Astrocyte (in vitro differentiated cells and primary cell): Measurements from ENCODE around the gene C3. TPM values are rescaled to one million over a fixed set of nuclear protein-coding genes. Genes with fewer than 3 reads are reported as not detected.

Experiments used
- DNase-seq: peaks from one replicate; pipeline ENCODE4 v3.0.0-alpha.2; 2010; ENCODE audit warnings: low read depth
- FAIRE-seq: peaks from 2 replicates; lab custom pipeline; 2011; peaks lifted over from hg19 to GRCh38; lab: Jason Lieb, UNC
- H2AFZ ChIP-seq: 2 replicates; pipeline ENCODE4 v1.6.0; 2012; ENCODE audit warnings: low read depth, low read length, inconsistent platforms
- H3K27ac ChIP-seq: 2 replicates; pipeline ENCODE4 v1.5.1; 2011; ENCODE audit warnings: low read depth, low read length, inconsistent platforms
- H3K27me3 ChIP-seq: 2 replicates; pipeline ENCODE4 v1.6.0; 2011; ENCODE audit warnings: low read length, inconsistent platforms; ENCODE audit not compliant: insufficient read depth
- H3K36me3 ChIP-seq: 2 replicates; pipeline ENCODE4 v1.5.1; 2011; ENCODE audit warnings: low read length, inconsistent platforms; ENCODE audit not compliant: insufficient read depth
- H3K4me1 ChIP-seq: 2 replicates; pipeline ENCODE4 v1.5.1; 2011; ENCODE audit warnings: low read length, inconsistent platforms; ENCODE audit not compliant: insufficient read depth
- H3K4me2 ChIP-seq: 2 replicates; pipeline ENCODE4 v1.6.0; 2012; ENCODE audit warnings: low read length, inconsistent platforms
- H3K4me3 ChIP-seq: 2 replicates; pipeline ENCODE4 v1.5.1; 2011; ENCODE audit warnings: low read depth, mild to moderate bottlenecking, low read length, inconsistent platforms; ENCODE audit not compliant: insufficient read depth
- H3K79me2 ChIP-seq: 2 replicates; pipeline ENCODE4 v1.6.0; 2012; ENCODE audit warnings: mild to moderate bottlenecking, low read length, inconsistent platforms; ENCODE audit not compliant: insufficient read depth
- H3K9ac ChIP-seq: 2 replicates; pipeline ENCODE4 v1.6.0; 2012; ENCODE audit warnings: mild to moderate bottlenecking, low read length, inconsistent platforms
- H3K9me3 ChIP-seq: 2 replicates; pipeline ENCODE4 v1.5.1; 2012; ENCODE audit warnings: low read depth, mild to moderate bottlenecking, low read length, inconsistent platforms; ENCODE audit not compliant: insufficient read depth
- H4K20me1 ChIP-seq: 2 replicates; pipeline ENCODE4 v1.6.0; 2012; ENCODE audit warnings: low read length, inconsistent platforms; ENCODE audit not compliant: insufficient read depth
- H3K27ac Mint-ChIP-seq: one replicate; pipeline ENCODE4 v1.8.0; 2021; ENCODE audit warnings: mild to moderate bottlenecking, mixed read lengths; ENCODE audit not compliant: unreplicated experiment
- H3K27me3 Mint-ChIP-seq: one replicate; pipeline ENCODE4 v1.8.0; 2021; ENCODE audit warnings: low read depth, mixed read lengths; ENCODE audit not compliant: unreplicated experiment
- H3K36me3 Mint-ChIP-seq: one replicate; pipeline ENCODE4 v1.8.0; 2021; ENCODE audit warnings: low read depth, mixed read lengths; ENCODE audit not compliant: unreplicated experiment
- H3K4me1 Mint-ChIP-seq: one replicate; pipeline ENCODE4 v1.8.0; 2021; ENCODE audit warnings: low read depth, mixed read lengths; ENCODE audit not compliant: unreplicated experiment
- H3K4me3 Mint-ChIP-seq: one replicate; pipeline ENCODE4 v1.8.0; 2021; ENCODE audit warnings: mild to moderate bottlenecking, moderate library complexity, mixed read lengths; ENCODE audit not compliant: unreplicated experiment
- H3K9me3 Mint-ChIP-seq: one replicate; pipeline ENCODE4 v1.8.0; 2021; ENCODE audit warnings: mild to moderate bottlenecking, mixed read lengths; ENCODE audit not compliant: unreplicated experiment
- CTCF ChIP-seq: IDR thresholded peaks from 2 replicates; pipeline ENCODE4 v1.5.1; 2011; ENCODE audit warnings: low read depth, mild to moderate bottlenecking, inconsistent platforms, low read length, moderate library complexity; ENCODE audit not compliant: insufficient read depth
- EZH2 ChIP-seq: IDR thresholded peaks from 2 replicates; pipeline ENCODE4 v1.6.1; 2012; ENCODE audit warnings: mild to moderate bottlenecking, low read length, inconsistent platforms; ENCODE audit not compliant: insufficient read depth
- total RNA-seq: library from RNA; stranded (reverse); gene quantifications from 2 replicates; pipeline ENCODE4 v1.2.1, GENCODE V29; 2021

C3 gene
- total RNA-seq, 1 donor from 2014 or later = 2.4 TPM

GRCh38 chr19:6677883-6678689, 42.4 kb downstream of the C3 start:
- H4K20me1 ChIP-seq = no peaks in the 10 kb centered on the region
- H3K4me2 ChIP-seq = no peak overlapping the region
- H3K27ac Mint-ChIP-seq = no peak overlapping the region
- H3K27me3 Mint-ChIP-seq = no peaks in the 10 kb centered on the region
- no peaks in the 10 kb centered on the region for H3K9me3 ChIP-seq
- no peaks in the 10 kb centered on the region for H3K36me3 Mint-ChIP-seq
- no peak overlapping the region for H3K27ac ChIP-seq
- no peaks in the 10 kb centered on the region for H3K36me3 ChIP-seq
- no peak for FAIRE-seq
- peaks cover 4% of the 10 kb centered on the region for H3K4me1 ChIP-seq
- H3K9me3 Mint-ChIP-seq = peaks cover 20% of the 10 kb centered on the region
- DNase-seq = no peak
- no peak overlapping the region for H3K9ac ChIP-seq
- H3K4me3 ChIP-seq = no peak overlapping the region
- H3K27me3 ChIP-seq = no peaks in the 10 kb centered on the region
- H2AFZ ChIP-seq = no peak overlapping the region
- TF ChIP-seq CTCF = no peak
- no peak for TF ChIP-seq EZH2
- no peaks in the 10 kb centered on the region for H3K79me2 ChIP-seq
- H3K4me3 Mint-ChIP-seq = no peak overlapping the region
- H3K4me1 Mint-ChIP-seq = no peaks in the 10 kb centered on the region

GRCh38 chr19:6677495-6677882, 43.0 kb downstream of the C3 start:
- Mint-ChIP-seq H3K27me3 (no peaks in the 10 kb centered on the region), H3K9me3 (peaks cover 22% of the 10 kb centered on the region), H3K4me1 (no peaks in the 10 kb centered on the region), H3K36me3 (no peaks in the 10 kb centered on the region), H3K4me3 (no peak overlapping the region), H3K27ac (no peak overlapping the region)
- TF ChIP-seq EZH2 (no peak), CTCF (no peak)
- no peak overlapping the region for H3K9ac ChIP-seq
- H2AFZ ChIP-seq = no peak overlapping the region
- H3K27ac ChIP-seq = no peak overlapping the region
- no peak overlapping the region for H3K4me3 ChIP-seq
- no peaks in the 10 kb centered on the region for H3K27me3 ChIP-seq
- H3K4me1 ChIP-seq = peaks cover 4% of the 10 kb centered on the region
- no peaks in the 10 kb centered on the region for H3K36me3 ChIP-seq
- FAIRE-seq (no peak), DNase-seq (no peak)
- no peaks in the 10 kb centered on the region for H3K79me2 ChIP-seq
- no peaks in the 10 kb centered on the region for H4K20me1 ChIP-seq
- H3K4me2 ChIP-seq = no peak overlapping the region
- no peaks in the 10 kb centered on the region for H3K9me3 ChIP-seq

GRCh38 chr19:6676288-6676687, 44.2 kb downstream of the C3 start:
- Histone ChIP-seq H3K36me3 (no peaks in the 10 kb centered on the region), H3K4me2 (no peak overlapping the region), H2AFZ (no peak overlapping the region), H4K20me1 (no peaks in the 10 kb centered on the region), H3K9me3 (no peaks in the 10 kb centered on the region), H3K4me1 (peaks cover 4% of the 10 kb centered on the region), H3K9ac (no peak overlapping the region), H3K4me3 (no peak overlapping the region), H3K27ac (no peak overlapping the region), H3K27me3 (no peaks in the 10 kb centered on the region), H3K79me2 (no peaks in the 10 kb centered on the region)
- FAIRE-seq (no peak), DNase-seq (no peak)
- Mint-ChIP-seq H3K27ac (no peak overlapping the region), H3K4me3 (no peak overlapping the region), H3K36me3 (no peaks in the 10 kb centered on the region), H3K9me3 (peaks cover 20% of the 10 kb centered on the region), H3K4me1 (no peaks in the 10 kb centered on the region), H3K27me3 (no peaks in the 10 kb centered on the region)
- TF ChIP-seq CTCF = no peak
- no peak for TF ChIP-seq EZH2
